SK-N-SH (cell line): Measurements from ENCODE around the gene GGT7. TPM values are rescaled to one million over a fixed set of nuclear protein-coding genes. Genes with fewer than 3 reads are reported as not detected.
A peak's percentile ranks its signal among the peaks of the same experiment; 100 is the strongest.

Experiments used
- CTCF ChIA-PET: fragments of 300-600, 350-600 bp; formaldehyde crosslinking; extraction: SDS; loops from one replicate; lab custom pipeline; 2021; lab: Yijun Ruan, JAX
- POLR2A ChIA-PET: fragments of 350-600 bp; sonication (Branson Sonifier 250); formaldehyde crosslinking; extraction: SDS; loops from one replicate; lab custom pipeline; 2020; ENCODE audit warnings: antibody characterized with exemption, inconsistent platforms; lab: Yijun Ruan, JAX
- DNase-seq: peaks from one replicate; pipeline ENCODE4 v3.0.0; 2012
- H2AFZ ChIP-seq: fragments of 200-600 bp; sonication (generic); 2 replicates; pipeline ENCODE4 v1.8.1; 2016; ENCODE audit warnings: antibody characterized with exemption, mild to moderate bottlenecking, low read depth
- H3F3A ChIP-seq: fragments of 200-600 bp; sonication (generic); replicated peaks from 2 replicates; pipeline ENCODE3; 2016; ENCODE audit warnings: antibody characterized with exemption, mild to moderate bottlenecking; ENCODE audit not compliant: insufficient read depth
- H3K27ac ChIP-seq, 2 experiments: fragments of 200-500 bp in 1 of 2; fragments of 200-600 bp in 1 of 2; sonication (Bioruptor generic) in 1 of 2; sonication (generic), shearing (Covaris generic) in 1 of 2; 2 replicates each; pipeline versions ENCODE4 v1.5.1 to v1.6.1; 2014 to 2016; ENCODE audit warnings: low read depth in 2 of 2, inconsistent platforms in 1 of 2, low read length in 1 of 2, mild to moderate bottlenecking in 1 of 2, mixed read lengths in 1 of 2
- H3K27me3 ChIP-seq: fragments of 200-600 bp; sonication (generic), shearing (Covaris generic); 2 replicates; pipeline ENCODE4 v1.6.1; 2016; ENCODE audit warnings: mixed run types; ENCODE audit not compliant: insufficient read depth
- H3K36me3 ChIP-seq, 2 experiments: fragments of 200-500 bp in 1 of 2; fragments of 200-600 bp in 1 of 2; sonication (Bioruptor generic) in 1 of 2; sonication (generic) in 1 of 2; replicated peaks in 1 of 2; 2 replicates each; pipeline versions ENCODE3 to v1.5.1; 2014 to 2016; ENCODE audit warnings: low read length in 1 of 2, mild to moderate bottlenecking in 1 of 2; ENCODE audit not compliant: insufficient read depth in 2 of 2, control insufficient read depth in 1 of 2
- H3K4me1 ChIP-seq, 2 experiments: fragments of 200-500 bp in 1 of 2; fragments of 200-600 bp in 1 of 2; sonication (Bioruptor generic) in 1 of 2; sonication (generic), shearing (Covaris generic) in 1 of 2; 2 replicates each; pipeline versions ENCODE4 v1.5.1 to v1.6.1; 2014 to 2016; ENCODE audit warnings: low read depth in 1 of 2, low read length in 1 of 2, mixed run types in 1 of 2; ENCODE audit not compliant: insufficient read depth in 2 of 2, control insufficient read depth in 1 of 2
- H3K4me2 ChIP-seq: fragments of 200-600 bp; sonication (generic), shearing (Covaris generic); 2 replicates; pipeline ENCODE4 v1.6.1; 2017; ENCODE audit warnings: mixed run types
- H3K4me3 ChIP-seq, 2 experiments: fragments of 200-500 bp in 1 of 2; fragments of 200-600 bp in 1 of 2; sonication (Bioruptor generic) in 1 of 2; sonication (generic), shearing (Covaris generic) in 1 of 2; 2 replicates each; pipeline versions ENCODE4 v1.5.1 to v1.8.1; 2014 to 2016; ENCODE audit warnings: low read depth in 2 of 2, inconsistent platforms in 1 of 2, low read length in 1 of 2, mild to moderate bottlenecking in 1 of 2, mixed read lengths in 1 of 2, moderate library complexity in 1 of 2
- H3K79me2 ChIP-seq: fragments of 200-600 bp; sonication (generic); 2 replicates; pipeline ENCODE4 v1.8.1; 2017; ENCODE audit warnings: mild to moderate bottlenecking; ENCODE audit not compliant: insufficient read depth
- H3K9ac ChIP-seq: fragments of 200-600 bp; sonication (generic); 2 replicates; pipeline ENCODE4 v1.6.1; 2017; ENCODE audit warnings: mixed run types
- H3K9me2 ChIP-seq: fragments of 200-600 bp; sonication (generic); 2 replicates; pipeline ENCODE4 v1.6.1; 2017; ENCODE audit warnings: mixed run types
- H3K9me3 ChIP-seq: fragments of 200-600 bp; sonication (generic); 2 replicates; pipeline ENCODE4 v1.6.1; 2017; ENCODE audit warnings: mixed run types, mild to moderate bottlenecking, moderate library complexity
- H4K20me1 ChIP-seq: fragments of 200-600 bp; sonication (generic); 2 replicates; pipeline ENCODE4 v1.6.1; 2017; ENCODE audit warnings: mild to moderate bottlenecking, mixed run types; ENCODE audit not compliant: insufficient read depth
- ELF1 ChIP-seq: IDR thresholded peaks from 2 replicates; pipeline ENCODE4 v1.4.0; 2012
- FOXM1 ChIP-seq: IDR thresholded peaks from 2 replicates; pipeline ENCODE4 v1.4.0; 2012; ENCODE audit warnings: low read depth, mild to moderate bottlenecking
- GABPA ChIP-seq: IDR thresholded peaks from 2 replicates; pipeline ENCODE4 v1.4.0; 2012; ENCODE audit warnings: low read depth, mild to moderate bottlenecking
- GATA2 ChIP-seq: sonication (generic); formaldehyde crosslinking; IDR thresholded peaks from 2 replicates; pipeline ENCODE4 v1.5.0; 2020; ENCODE audit warnings: mild to moderate bottlenecking, missing genetic modification reagents
- MEF2A ChIP-seq: IDR thresholded peaks from 2 replicates; pipeline ENCODE4 v1.4.0; 2012; ENCODE audit warnings: low read depth, borderline replicate concordance
- MXI1 ChIP-seq: IDR thresholded peaks from 2 replicates; pipeline ENCODE4 v1.6.1; 2012; ENCODE audit warnings: mild to moderate bottlenecking, low read depth, low read length, improper control_type of control experiment
- NRF1 ChIP-seq: IDR thresholded peaks from 2 replicates; pipeline ENCODE4 v1.6.1; 2012; ENCODE audit warnings: low read depth, mild to moderate bottlenecking, low read length
- POLR2AphosphoS5 ChIP-seq: IDR thresholded peaks from 2 replicates; pipeline ENCODE4 v1.6.1; 2012; ENCODE audit warnings: low read depth, low read length
- RAD21 ChIP-seq: IDR thresholded peaks from 2 replicates; pipeline ENCODE4 v1.6.1; 2012; ENCODE audit warnings: mild to moderate bottlenecking, low read length
- RFX5 ChIP-seq: IDR thresholded peaks from 2 replicates; pipeline ENCODE4 v1.6.1; 2012; ENCODE audit warnings: mild to moderate bottlenecking, improper control_type of control experiment, low read length
- SIN3A ChIP-seq: IDR thresholded peaks from 2 replicates; pipeline ENCODE4 v1.6.1; 2012; ENCODE audit warnings: low read depth, mild to moderate bottlenecking, low read length, moderate library complexity, borderline replicate concordance
- SMC3 ChIP-seq: IDR thresholded peaks from 2 replicates; pipeline ENCODE4 v1.6.1; 2012; ENCODE audit warnings: low read depth, low read length, improper control_type of control experiment
- TAF1 ChIP-seq: IDR thresholded peaks from 2 replicates; pipeline ENCODE4 v1.6.1; 2012; ENCODE audit warnings: low read depth, mild to moderate bottlenecking, low read length, moderate library complexity, borderline replicate concordance
- TCF12 ChIP-seq: IDR thresholded peaks from 2 replicates; pipeline ENCODE4 v1.4.0; 2012
- TEAD4 ChIP-seq: IDR thresholded peaks from 2 replicates; pipeline ENCODE4 v1.4.0; 2012; ENCODE audit warnings: mild to moderate bottlenecking, borderline replicate concordance; ENCODE audit not compliant: insufficient read depth
- WGBS: methylation state at CpG from one replicate; pipeline ENCODE4 v1.1.6; 2017; ENCODE audit warnings: low lambda C conversion rate; 5-methylcytosine and 5-hydroxymethylcytosine counted together
- polyA plus RNA-seq, 3 experiments: library from polyadenylated mRNA; depleted of rRNA; stranded (reverse); fragments of >200 nt; gene quantifications; 2 replicates each; pipeline ENCODE4 v1.2.3, GENCODE V29; 2012
- TF ChIP-seq, protein P1 (sequence below): fragments of 200-600 bp; sonication (generic); IDR thresholded peaks from 2 replicates; pipeline ENCODE4 v1.6.1; 2017; ENCODE audit warnings: antibody characterized with exemption, mild to moderate bottlenecking, moderate library complexity
- TF ChIP-seq, protein P2 (sequence below): IDR thresholded peaks from 2 replicates; pipeline ENCODE4 v1.4.0; 2012; ENCODE audit warnings: low read depth
- TF ChIP-seq, protein P3 (sequence below): IDR thresholded peaks from 2 replicates; pipeline ENCODE4 v1.6.1; 2012; ENCODE audit warnings: mild to moderate bottlenecking, low read depth, low read length, moderate library complexity
- TF ChIP-seq, protein P4 (sequence below): IDR thresholded peaks from 2 replicates; pipeline ENCODE4; 2012
- TF ChIP-seq, protein P5 (sequence below): fragments of 150-350 bp; IDR thresholded peaks from 2 replicates; pipeline ENCODE4 v1.6.1; 2016; ENCODE audit warnings: mild to moderate bottlenecking, low read depth, low read length

The GGT7 gene, protein sequence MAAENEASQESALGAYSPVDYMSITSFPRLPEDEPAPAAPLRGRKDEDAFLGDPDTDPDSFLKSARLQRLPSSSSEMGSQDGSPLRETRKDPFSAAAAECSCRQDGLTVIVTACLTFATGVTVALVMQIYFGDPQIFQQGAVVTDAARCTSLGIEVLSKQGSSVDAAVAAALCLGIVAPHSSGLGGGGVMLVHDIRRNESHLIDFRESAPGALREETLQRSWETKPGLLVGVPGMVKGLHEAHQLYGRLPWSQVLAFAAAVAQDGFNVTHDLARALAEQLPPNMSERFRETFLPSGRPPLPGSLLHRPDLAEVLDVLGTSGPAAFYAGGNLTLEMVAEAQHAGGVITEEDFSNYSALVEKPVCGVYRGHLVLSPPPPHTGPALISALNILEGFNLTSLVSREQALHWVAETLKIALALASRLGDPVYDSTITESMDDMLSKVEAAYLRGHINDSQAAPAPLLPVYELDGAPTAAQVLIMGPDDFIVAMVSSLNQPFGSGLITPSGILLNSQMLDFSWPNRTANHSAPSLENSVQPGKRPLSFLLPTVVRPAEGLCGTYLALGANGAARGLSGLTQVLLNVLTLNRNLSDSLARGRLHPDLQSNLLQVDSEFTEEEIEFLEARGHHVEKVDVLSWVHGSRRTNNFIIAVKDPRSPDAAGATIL
- 22.5 and 25.5 TPM in 2 replicates for polyA plus RNA-seq (2012; rRNA removed)
- polyA plus RNA-seq (2012; cell fraction: cytosol; rRNA removed): 6.0 and 10.1 TPM in 2 replicates
- polyA plus RNA-seq (2012; cell fraction: nucleus; rRNA removed): 105 TPM in 2 replicates

DNA sequence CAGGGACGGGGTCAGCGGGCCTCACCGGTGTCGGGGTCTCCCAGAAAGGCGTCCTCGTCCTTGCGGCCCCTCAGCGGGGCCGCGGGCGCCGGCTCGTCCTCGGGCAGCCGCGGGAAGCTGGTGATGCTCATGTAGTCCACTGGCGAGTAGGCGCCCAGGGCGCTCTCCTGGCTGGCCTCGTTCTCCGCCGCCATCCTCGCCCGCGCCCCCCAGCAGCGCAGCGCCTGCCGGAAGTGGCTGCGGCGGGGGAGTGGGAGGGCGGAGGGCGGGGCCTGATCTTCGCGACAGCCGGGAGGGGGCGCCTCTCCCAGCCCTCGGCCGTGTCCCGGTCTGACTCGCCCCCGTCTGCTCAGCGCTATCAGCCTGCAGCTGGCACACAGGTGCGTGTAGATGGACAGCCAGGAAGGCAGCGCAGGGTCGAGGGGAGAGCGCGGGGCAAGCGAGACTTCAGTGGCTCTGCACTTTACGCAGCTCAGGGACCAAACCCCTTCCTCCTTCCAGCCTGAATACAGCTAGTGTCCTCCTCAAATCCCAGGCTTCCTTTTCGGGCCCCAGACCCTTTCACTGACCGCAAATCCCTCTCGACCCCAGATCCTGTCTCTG, at the start of gene GGT7:
TSS of gene GGT7 (minus strand) at position 235 of the 603 bp plus-strand sequence. CDS start at position 194, 41 bp downstream.
- no peaks in the 10 kb centered on the region for H4K20me1 ChIP-seq
- ChIA-PET POLR2A (interaction anchor here (1.1 kb wide), 1 partner anchor 83 kb away, joined by 8 read pairs; the partner anchor contains the start of genes GSS and MYH7B), CTCF (interaction anchor here (0.6 to 6.1 kb wide), 27 partner anchors 9 to 397 kb away, joined by 3 to 61 read pairs (median 4); partner anchors contain the start of genes GSS and MYH7B)
- H3K9me3 ChIP-seq: no peaks in the 10 kb centered on the region
- H3K27me3 ChIP-seq: no peaks in the 10 kb centered on the region
- 5% methylated on average over 19 of the region's 52 CpGs for WGBS
- peak within 1 kb of the TSS; percentile 88 for H3K4me2 ChIP-seq
- DNase-seq: peak; percentile 94
- no peaks in the 10 kb centered on the region for H3K36me3 ChIP-seq
- peak within 1 kb of the TSS; percentile 72 to 74 for H3K4me3 ChIP-seq
- peaks cover 5% of the 10 kb centered on the region for H3F3A ChIP-seq
- H3K4me1 ChIP-seq: peaks cover 0 to 25% of the 10 kb centered on the region in 2 experiments; a peak in 2 of 4 replicates
- peaks cover 9% of the 10 kb centered on the region; the same call in 1 of the 2 replicates for H3K79me2 ChIP-seq
- peak within 1 kb of the TSS; percentile 70 for H3K9ac ChIP-seq
- H2AFZ ChIP-seq: peak within 1 kb of the TSS; percentile 95
- no peaks in the 10 kb centered on the region for H3K9me2 ChIP-seq
- H3K27ac ChIP-seq: peak within 1 kb of the TSS in 1 of 2 experiments; percentile 58; a peak in 1 of 4 replicates
- TF ChIP-seq, protein P1, sequence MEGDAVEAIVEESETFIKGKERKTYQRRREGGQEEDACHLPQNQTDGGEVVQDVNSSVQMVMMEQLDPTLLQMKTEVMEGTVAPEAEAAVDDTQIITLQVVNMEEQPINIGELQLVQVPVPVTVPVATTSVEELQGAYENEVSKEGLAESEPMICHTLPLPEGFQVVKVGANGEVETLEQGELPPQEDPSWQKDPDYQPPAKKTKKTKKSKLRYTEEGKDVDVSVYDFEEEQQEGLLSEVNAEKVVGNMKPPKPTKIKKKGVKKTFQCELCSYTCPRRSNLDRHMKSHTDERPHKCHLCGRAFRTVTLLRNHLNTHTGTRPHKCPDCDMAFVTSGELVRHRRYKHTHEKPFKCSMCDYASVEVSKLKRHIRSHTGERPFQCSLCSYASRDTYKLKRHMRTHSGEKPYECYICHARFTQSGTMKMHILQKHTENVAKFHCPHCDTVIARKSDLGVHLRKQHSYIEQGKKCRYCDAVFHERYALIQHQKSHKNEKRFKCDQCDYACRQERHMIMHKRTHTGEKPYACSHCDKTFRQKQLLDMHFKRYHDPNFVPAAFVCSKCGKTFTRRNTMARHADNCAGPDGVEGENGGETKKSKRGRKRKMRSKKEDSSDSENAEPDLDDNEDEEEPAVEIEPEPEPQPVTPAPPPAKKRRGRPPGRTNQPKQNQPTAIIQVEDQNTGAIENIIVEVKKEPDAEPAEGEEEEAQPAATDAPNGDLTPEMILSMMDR: peak; percentile 68
- 0 out of 2 replicates have a peak, but pooled peaks have one; percentile 22 for TF ChIP-seq GATA2 (CRISPR knock-in tag)
- TF ChIP-seq RAD21: peak; percentile 45
- peak; percentile 9; the same call in 1 of the 2 replicates for TF ChIP-seq SMC3
- no peak for TF ChIP-seq NRF1
- no peak for TF ChIP-seq MEF2A
- TF ChIP-seq, protein P2, sequence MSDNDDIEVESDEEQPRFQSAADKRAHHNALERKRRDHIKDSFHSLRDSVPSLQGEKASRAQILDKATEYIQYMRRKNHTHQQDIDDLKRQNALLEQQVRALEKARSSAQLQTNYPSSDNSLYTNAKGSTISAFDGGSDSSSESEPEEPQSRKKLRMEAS: peak; percentile 75
- peak; percentile 56; the same call in 1 of the 2 replicates for TF ChIP-seq ELF1
- TF ChIP-seq TCF12: peak; percentile 68
- no peak for TF ChIP-seq RFX5
- TF ChIP-seq, protein P3, sequence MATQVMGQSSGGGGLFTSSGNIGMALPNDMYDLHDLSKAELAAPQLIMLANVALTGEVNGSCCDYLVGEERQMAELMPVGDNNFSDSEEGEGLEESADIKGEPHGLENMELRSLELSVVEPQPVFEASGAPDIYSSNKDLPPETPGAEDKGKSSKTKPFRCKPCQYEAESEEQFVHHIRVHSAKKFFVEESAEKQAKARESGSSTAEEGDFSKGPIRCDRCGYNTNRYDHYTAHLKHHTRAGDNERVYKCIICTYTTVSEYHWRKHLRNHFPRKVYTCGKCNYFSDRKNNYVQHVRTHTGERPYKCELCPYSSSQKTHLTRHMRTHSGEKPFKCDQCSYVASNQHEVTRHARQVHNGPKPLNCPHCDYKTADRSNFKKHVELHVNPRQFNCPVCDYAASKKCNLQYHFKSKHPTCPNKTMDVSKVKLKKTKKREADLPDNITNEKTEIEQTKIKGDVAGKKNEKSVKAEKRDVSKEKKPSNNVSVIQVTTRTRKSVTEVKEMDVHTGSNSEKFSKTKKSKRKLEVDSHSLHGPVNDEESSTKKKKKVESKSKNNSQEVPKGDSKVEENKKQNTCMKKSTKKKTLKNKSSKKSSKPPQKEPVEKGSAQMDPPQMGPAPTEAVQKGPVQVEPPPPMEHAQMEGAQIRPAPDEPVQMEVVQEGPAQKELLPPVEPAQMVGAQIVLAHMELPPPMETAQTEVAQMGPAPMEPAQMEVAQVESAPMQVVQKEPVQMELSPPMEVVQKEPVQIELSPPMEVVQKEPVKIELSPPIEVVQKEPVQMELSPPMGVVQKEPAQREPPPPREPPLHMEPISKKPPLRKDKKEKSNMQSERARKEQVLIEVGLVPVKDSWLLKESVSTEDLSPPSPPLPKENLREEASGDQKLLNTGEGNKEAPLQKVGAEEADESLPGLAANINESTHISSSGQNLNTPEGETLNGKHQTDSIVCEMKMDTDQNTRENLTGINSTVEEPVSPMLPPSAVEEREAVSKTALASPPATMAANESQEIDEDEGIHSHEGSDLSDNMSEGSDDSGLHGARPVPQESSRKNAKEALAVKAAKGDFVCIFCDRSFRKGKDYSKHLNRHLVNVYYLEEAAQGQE: no peak
- TF ChIP-seq MXI1: peak; percentile 39; the same call in 1 of the 2 replicates
- TF ChIP-seq, protein P4, sequence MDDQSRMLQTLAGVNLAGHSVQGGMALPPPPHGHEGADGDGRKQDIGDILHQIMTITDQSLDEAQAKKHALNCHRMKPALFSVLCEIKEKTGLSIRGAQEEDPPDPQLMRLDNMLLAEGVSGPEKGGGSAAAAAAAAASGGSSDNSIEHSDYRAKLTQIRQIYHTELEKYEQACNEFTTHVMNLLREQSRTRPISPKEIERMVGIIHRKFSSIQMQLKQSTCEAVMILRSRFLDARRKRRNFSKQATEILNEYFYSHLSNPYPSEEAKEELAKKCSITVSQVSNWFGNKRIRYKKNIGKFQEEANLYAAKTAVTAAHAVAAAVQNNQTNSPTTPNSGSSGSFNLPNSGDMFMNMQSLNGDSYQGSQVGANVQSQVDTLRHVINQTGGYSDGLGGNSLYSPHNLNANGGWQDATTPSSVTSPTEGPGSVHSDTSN: 0 out of 2 replicates have a peak, but pooled peaks have one; percentile 3
- 0 out of 2 replicates have a peak, but pooled peaks have one; percentile 28 for TF ChIP-seq TAF1
- TF ChIP-seq FOXM1: no peak
- TF ChIP-seq, protein P5, sequence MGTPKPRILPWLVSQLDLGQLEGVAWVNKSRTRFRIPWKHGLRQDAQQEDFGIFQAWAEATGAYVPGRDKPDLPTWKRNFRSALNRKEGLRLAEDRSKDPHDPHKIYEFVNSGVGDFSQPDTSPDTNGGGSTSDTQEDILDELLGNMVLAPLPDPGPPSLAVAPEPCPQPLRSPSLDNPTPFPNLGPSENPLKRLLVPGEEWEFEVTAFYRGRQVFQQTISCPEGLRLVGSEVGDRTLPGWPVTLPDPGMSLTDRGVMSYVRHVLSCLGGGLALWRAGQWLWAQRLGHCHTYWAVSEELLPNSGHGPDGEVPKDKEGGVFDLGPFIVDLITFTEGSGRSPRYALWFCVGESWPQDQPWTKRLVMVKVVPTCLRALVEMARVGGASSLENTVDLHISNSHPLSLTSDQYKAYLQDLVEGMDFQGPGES: no peak
- no peak for TF ChIP-seq TEAD4
- peak; percentile 69; the same call in 1 of the 2 replicates for TF ChIP-seq SIN3A
- TF ChIP-seq POLR2AphosphoS5: 0 out of 2 replicates have a peak, but pooled peaks have one; percentile 31
- peak; percentile 58 for TF ChIP-seq GABPA
